ENCODE measurements around the gene HEATR3. TPM values are rescaled to one million over a fixed set of nuclear protein-coding genes. Genes with fewer than 3 reads are reported as not detected.

Gene HEATR3
- total RNA-seq, 4 donors from 2014 or later = 15.6 to 51.8 (median 25.3) TPM

DNA sequence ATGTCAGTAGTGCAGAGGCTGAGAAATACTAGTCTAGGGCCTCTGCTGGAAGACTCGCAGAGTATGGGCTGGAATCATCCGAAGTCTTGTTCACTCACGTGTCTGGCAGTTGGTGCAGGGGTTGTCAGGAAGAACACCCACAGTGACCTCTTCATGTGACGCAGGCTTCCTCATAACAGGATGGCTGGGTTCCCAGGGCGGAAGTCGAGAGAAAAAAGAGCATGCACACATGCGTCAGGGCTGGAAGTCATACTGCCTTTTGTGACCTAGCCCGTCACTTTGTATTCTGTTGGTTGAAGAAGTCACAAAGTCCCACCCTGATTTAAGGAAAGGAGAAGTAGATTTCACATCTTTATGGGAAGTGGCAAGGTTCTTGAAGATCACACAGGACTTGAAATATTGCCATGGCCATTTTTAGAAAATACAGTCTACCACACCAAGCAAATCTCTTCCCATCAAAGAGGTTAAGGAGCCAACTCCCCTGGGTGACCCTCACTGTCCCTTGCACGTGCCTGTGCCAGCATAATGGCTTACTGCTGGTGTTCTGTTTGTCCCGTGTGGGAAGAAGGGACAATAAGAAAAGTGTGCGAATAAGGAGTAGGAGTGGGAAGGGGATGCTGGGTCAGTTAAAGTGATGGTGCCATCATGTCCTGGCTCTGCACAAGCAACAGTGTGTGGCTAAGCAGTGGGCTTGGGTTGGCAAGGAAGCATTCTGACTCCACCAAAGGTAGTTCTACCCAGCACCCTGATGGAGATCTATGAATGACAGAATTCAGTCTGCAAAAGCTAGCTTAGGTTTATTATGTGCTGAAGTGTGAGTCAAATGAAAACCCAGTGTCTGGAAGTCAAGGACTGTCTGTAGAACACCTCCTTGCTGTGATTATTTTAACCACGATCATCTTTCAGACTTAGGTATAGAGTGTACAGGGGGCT lies 28.1 kb downstream of the HEATR3 start:
- DNase-seq (ENCODE audit: low spot score) (peak; percentile 29), ATAC-seq (ENCODE audit: low FRiP score) (peak; percentile 37)
- TF ChIP-seq, protein P1, sequence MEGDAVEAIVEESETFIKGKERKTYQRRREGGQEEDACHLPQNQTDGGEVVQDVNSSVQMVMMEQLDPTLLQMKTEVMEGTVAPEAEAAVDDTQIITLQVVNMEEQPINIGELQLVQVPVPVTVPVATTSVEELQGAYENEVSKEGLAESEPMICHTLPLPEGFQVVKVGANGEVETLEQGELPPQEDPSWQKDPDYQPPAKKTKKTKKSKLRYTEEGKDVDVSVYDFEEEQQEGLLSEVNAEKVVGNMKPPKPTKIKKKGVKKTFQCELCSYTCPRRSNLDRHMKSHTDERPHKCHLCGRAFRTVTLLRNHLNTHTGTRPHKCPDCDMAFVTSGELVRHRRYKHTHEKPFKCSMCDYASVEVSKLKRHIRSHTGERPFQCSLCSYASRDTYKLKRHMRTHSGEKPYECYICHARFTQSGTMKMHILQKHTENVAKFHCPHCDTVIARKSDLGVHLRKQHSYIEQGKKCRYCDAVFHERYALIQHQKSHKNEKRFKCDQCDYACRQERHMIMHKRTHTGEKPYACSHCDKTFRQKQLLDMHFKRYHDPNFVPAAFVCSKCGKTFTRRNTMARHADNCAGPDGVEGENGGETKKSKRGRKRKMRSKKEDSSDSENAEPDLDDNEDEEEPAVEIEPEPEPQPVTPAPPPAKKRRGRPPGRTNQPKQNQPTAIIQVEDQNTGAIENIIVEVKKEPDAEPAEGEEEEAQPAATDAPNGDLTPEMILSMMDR (IDR thresholded peaks at IDR 0.05) = no peak

DNA sequence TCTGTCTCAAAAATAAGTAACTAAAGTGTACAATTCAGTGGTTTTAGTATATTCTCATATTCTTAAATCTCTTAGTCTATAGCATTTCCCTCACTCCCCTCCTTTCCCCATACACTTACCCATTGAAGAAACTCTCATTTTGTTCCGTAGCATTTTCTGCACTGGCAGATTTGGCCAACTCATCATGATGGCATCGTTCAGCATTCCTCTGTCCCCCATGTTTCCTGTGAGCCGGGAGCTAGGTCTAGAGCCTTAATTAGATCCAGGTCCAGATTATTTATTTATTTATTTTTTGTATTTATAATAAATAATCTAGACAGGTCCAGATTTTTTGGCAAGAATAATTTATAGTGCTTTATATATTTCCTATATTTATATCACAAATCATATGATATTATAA lies 31.0 kb downstream of the HEATR3 start:
- no peak for DNase-seq (ENCODE audit: low spot score)
- TF ChIP-seq, protein P1 (IDR thresholded peaks at IDR 0.05) = no peak
- no peak for ATAC-seq (ENCODE audit: low FRiP score)

DNA sequence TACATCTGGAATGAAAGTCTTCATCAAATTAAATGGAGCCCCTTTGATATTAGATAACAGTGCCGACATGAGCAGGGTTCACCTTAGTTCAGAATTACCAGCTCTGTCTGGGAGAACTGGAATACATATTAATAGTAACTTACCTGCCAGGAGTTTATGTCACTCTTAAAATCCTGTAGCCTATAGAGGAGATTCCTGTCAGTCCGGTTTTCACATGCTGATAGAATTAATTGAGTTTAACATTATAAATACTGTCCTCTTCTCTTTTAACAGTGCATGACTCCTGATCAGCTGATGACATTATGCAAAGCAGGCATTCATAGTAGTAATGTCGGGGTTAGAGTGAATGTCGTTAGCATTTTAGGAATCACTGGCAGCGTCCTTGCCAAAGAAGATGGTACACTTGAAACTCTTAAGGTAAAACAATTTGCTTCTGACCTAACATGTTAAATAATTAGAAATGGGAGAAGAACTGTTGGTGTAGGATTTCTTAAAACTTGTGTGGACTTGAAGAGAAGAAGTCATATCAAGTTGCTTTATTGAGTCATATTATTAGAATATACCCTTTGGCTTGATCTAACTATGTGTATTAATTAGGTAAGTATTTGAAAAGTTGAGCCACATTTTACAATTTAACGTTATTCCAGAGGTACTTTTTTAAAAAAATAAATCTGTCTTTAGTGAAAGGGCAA lies 34.3 kb downstream of the HEATR3 start:
- DNase-seq (ENCODE audit: low spot score) (no peak), ATAC-seq (ENCODE audit: low FRiP score) (no peak)
- TF ChIP-seq, protein P1 (IDR thresholded peaks at IDR 0.05) = no peak

DNA sequence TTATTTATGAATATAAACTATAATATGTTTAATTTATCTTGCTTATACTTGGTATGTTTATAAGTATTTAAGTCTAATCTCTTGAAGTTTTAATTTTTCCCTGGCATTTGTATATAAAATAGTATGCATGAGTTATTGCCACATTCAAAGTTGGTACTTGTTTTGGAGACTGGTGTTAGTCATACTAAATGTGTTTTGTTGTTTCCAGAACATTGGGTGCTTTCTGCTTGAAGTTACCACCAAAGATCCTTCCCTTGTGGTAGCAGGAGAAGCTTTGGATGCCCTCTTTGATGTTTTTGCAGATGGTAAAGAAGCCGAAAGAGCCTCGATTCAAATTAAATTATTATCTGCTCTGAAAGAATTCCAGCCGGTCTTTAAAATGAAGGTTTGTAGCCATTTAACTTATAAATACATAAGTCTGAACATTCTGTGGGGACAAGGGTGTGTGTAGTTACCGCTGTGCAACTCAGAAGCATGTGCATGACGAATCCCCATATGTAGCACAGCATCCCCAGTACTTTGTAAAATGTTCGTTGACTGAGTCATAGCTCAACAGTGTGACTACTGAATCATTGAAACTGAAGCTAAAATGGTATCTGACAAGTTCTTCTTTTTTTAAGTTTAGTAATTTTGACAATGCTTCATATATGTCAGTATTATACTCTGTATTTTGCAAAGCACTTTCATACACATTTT lies 36.4 kb downstream of the HEATR3 start:
- TF ChIP-seq, protein P1 (IDR thresholded peaks at IDR 0.05) = no peak
- no peak for DNase-seq (ENCODE audit: low spot score)
- ATAC-seq (ENCODE audit: low FRiP score) = no peak

DNA sequence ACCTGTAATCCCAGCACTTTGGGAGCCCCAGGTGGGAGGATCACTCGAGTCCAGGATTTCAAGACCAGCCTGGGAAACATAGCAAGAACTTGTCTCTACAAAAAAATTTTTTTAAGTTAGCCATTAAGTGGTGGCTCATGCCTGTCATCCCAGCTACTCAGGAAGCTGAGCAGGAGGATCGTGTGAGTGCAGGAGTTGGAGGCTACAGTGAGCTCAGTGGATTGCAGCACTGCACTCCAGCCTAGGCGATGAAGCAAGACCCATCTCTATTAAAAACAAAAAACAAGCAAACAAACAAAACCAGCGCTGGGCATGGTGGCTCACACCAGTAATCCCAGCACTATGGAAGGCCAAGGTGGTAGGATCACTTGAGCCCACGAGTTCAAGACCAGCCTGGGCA lies 38.0 kb downstream of the HEATR3 start:
- TF ChIP-seq, protein P1 (IDR thresholded peaks at IDR 0.05) = no peak
- no peak for ATAC-seq (ENCODE audit: low FRiP score)
- no peak for DNase-seq (ENCODE audit: low spot score)

DNA sequence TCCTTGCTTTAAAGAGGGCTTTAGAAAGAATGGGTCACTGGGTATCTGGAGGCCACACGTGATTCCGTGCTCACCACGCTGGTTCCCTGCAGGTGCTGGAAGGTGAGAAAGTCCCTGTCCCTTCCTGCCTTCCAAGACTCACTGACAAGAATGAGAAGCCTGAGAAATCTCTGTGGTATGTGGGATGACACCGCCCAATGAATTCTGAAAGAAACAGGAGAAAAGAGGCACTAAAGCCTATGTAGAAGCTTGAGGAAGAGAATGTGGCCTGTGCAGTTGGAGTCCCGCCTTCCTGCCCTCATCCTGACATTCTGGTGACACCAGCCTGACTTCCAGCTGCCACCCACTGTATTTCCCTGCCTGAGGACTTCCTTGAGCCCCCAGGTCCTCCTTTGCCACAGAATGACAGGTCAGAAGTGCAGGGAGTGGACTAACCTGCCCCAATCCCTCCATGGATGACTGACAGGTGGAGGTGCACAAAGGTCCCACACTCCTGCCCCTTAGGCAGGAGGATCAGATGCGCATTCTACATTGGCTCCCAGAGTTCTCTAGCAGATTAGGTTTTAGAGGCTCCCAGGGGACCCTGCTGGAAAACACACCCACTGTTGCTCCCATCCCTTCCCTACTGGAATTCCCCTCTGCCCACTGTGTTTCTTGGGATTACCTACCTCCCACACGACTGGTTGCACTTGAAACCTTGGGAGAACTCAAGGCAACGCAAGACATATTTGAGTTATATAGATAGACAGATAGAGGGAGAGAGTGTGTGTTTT lies 48.8 kb downstream of the HEATR3 start:
- DNase-seq (ENCODE audit: low spot score) = no peak
- TF ChIP-seq, protein P1 (IDR thresholded peaks at IDR 0.05) = no peak
- ATAC-seq (ENCODE audit: low FRiP score) = no peak
